Psoas muscle (tissue), 8 donors: ENCODE data around the gene MFSD8. TPM values are rescaled to one million over a fixed set of nuclear protein-coding genes. Genes with fewer than 3 reads are reported as not detected.
A peak's percentile ranks its signal among the peaks of the same experiment; 100 is the strongest.
"Not testable (repeated sequence)": the region's sequence is repeated elsewhere in the genome, so short reads cannot be mapped to it uniquely, and the experiment has no call there.

Source experiments
- ATAC-seq, 4 donors: fragments of 200-7000 bp; cut with Tn5 transposase; one replicate each; pipeline ENCODE4 v1.9.1; 2020; ENCODE audit warnings: moderate library complexity in 3 of 4, mild to moderate bottlenecking in 2 of 4
- DNase-seq, 2 donors: peaks; one replicate each; pipeline ENCODE4 v3.0.0-alpha.2; 2020
- H3K27ac ChIP-seq: fragments of 200-600 bp; one replicate; pipeline ENCODE4 v1.8.0; 2022
- H3K27me3 ChIP-seq, 3 donors: fragments of 200-600 bp in 1 of 3; one replicate each; pipeline versions ENCODE4 v1.6.1 to v1.8.0; 2013 to 2022; ENCODE audit warnings: low read length in 2 of 3, mild to moderate bottlenecking in 2 of 3, moderate library complexity in 1 of 3; ENCODE audit not compliant: insufficient read depth in 3 of 3
- H3K36me3 ChIP-seq, 2 donors: fragments of 200-600 bp in 1 of 2; one replicate each; pipeline versions ENCODE4 v1.6.1 to v1.8.0; 2013 to 2022; ENCODE audit warnings: low read depth in 1 of 2, mild to moderate bottlenecking in 1 of 2, moderate library complexity in 1 of 2; ENCODE audit not compliant: insufficient read depth in 1 of 2
- H3K4me1 ChIP-seq: fragments of 200-600 bp; one replicate; pipeline ENCODE4 v1.8.0; 2022
- H3K4me3 ChIP-seq: fragments of 200-600 bp; one replicate; pipeline ENCODE4 v1.8.0; 2022; ENCODE audit warnings: mild to moderate bottlenecking
- H3K9me3 ChIP-seq: fragments of 200-600 bp; one replicate; pipeline ENCODE4 v1.8.0; 2022
- CTCF ChIP-seq: fragments of 200-600 bp; IDR thresholded peaks from one replicate; pipeline ENCODE4 v1.8.0; 2022; ENCODE audit warnings: antibody characterized with exemption
- WGBS, 3 donors: extraction: QIAGEN DNeasy Blood & Tissue Kit; methylation state at CpG; one replicate each; pipeline versions ENCODE4 v1.1.6 to v1.1.7; 2013; 5-methylcytosine and 5-hydroxymethylcytosine counted together
- intact Hi-C, 2 donors: fragments of 100-400 bp; cut with DNase I; formaldehyde crosslinking; loops; one replicate each; pipeline versions ENCODE4 v1.11.0 to v1.14.2; 2022
- polyA plus RNA-seq, 3 donors: library from polyadenylated mRNA; stranded (reverse); fragments of 200-250 nt; gene quantifications; one replicate each; pipeline ENCODE4 v1.2.3, GENCODE V29; 2013
- total RNA-seq, 4 donors: library from RNA; stranded (reverse); fragmentation: NEBNext Ultra II Directional in 2 of 4; extraction: Animal tissue kit (Norgen Biotek cat#: 25700) in 2 of 4; gene quantifications; one replicate each; pipeline versions ENCODE4 v1.2.1 to v1.2.4, GENCODE V29; 2021 to 2023
- donor health status: healthy with polysubstance abuse.
- donor health status: DM: no; HTN: no; CAD: no; lungs with moderate emphysema.
- donor health status: Bipolar disorder and iron deficiency.
- donor health status: healthy.
- donor health status: DM: yes; HTN: yes; CAD: no.
- donor health status: DM: no; HTN: no; CAD: no.
- donor health status: DM: no; HTN: no; CAD: no.
- donor health status: DM: yes; HTN: yes; CAD: no.

Gene MFSD8
- total and polyA plus RNA-seq, 7 donors, result 3.7 to 10.9 (median 6.5) TPM

- Histone ChIP-seq H3K9me3 (no peaks in the 10 kb centered on the region), H3K27ac (no peak overlapping the region), H3K4me1 (peaks cover 6% of the 10 kb centered on the region), H3K27me3 (no peaks in the 10 kb centered on the region), H3K4me3 (no peak overlapping the region), H3K36me3 (peaks cover 0 to 6% of the 10 kb centered on the region in 2 donors)
- intact Hi-C loops, result no loop called here
- no peak for TF ChIP-seq CTCF
- DNase-seq, result no peak
- 98% methylated on average over 2 of the region's 2 CpGs for WGBS, 3 donors
- ATAC-seq, result no peak
These were observed 14.0 kb upstream of the MFSD8 start for GRCh38 chr4:127978930-127979329.

- ATAC-seq (peak in 3 of 4 donors; percentile 51 to 66 (median 61)), DNase-seq (no peak)
- H3K4me1 ChIP-seq, result no peaks in the 10 kb centered on the region
- H3K9me3 ChIP-seq, result no peaks in the 10 kb centered on the region
- intact Hi-C loops, result no loop called here
- no peak overlapping the region for H3K4me3 ChIP-seq
- WGBS, 3 donors, result 91 to 95% (median 94%) methylated on average over 2 of the region's 2 CpGs
- peaks cover 0 to 9% of the 10 kb centered on the region in 2 donors for H3K36me3 ChIP-seq
- no peaks in the 10 kb centered on the region for H3K27me3 ChIP-seq
- H3K27ac ChIP-seq, result no peak overlapping the region
- no peak for TF ChIP-seq CTCF
These were observed 10.3 kb upstream of the MFSD8 start for GRCh38 chr4:127975121-127975770.

GRCh38 chr4:127970925-127971324 lies 6.0 kb upstream of the MFSD8 start:
- H3K4me3 ChIP-seq, H3K27ac ChIP-seq, H3K36me3 ChIP-seq, H3K9me3 ChIP-seq, H3K27me3 ChIP-seq, intact Hi-C loops, DNase-seq, ATAC-seq: not testable (repeated sequence)
- H3K4me1 ChIP-seq, result peaks cover 30% of the 10 kb centered on the region
- 53 to 70% (median 58%) methylated on average over 4 of the region's 4 CpGs for WGBS, 3 donors

GRCh38 chr4:127968586-127968985 lies 3.6 kb upstream of the MFSD8 start:
- peaks cover 0 to 6% of the 10 kb centered on the region in 2 donors for H3K36me3 ChIP-seq
- no peak overlapping the region for H3K4me3 ChIP-seq
- no peaks in the 10 kb centered on the region for H3K9me3 ChIP-seq
- H3K27me3 ChIP-seq, result no peaks in the 10 kb centered on the region
- intact Hi-C loops, result loop anchor here (10.0 kb wide), 3 partner anchors 84 to 596 kb away; partner anchors contain the start of genes HSPA4L (in 2 of the 2) and PLK4 (in 1 of the 2)
- DNase-seq (no peak), ATAC-seq (no peak)
- H3K4me1 ChIP-seq, result peaks cover 31% of the 10 kb centered on the region
- peak overlapping the region; percentile 61 for H3K27ac ChIP-seq
- TF ChIP-seq CTCF, result no peak
- WGBS, 3 donors, result 21 to 35% (median 30%) methylated on average over 2 of the region's 2 CpGs

GRCh38 chr4:127967141-127967775 lies 2.3 kb upstream of the MFSD8 start:
- peaks cover 0 to 12% of the 10 kb centered on the region in 2 donors for H3K36me3 ChIP-seq
- peaks cover 31% of the 10 kb centered on the region for H3K4me1 ChIP-seq
- no peaks in the 10 kb centered on the region for H3K27me3 ChIP-seq
- WGBS, 3 donors, result 93 to 100% (median 99%) methylated on average over 1 of the region's 1 CpG
- no peak for TF ChIP-seq CTCF
- no peak for DNase-seq
- intact Hi-C loops, result loop anchor here (10.0 kb wide), 3 partner anchors 82 to 598 kb away; partner anchors contain the start of genes HSPA4L (in 2 of the 2) and PLK4 (in 1 of the 2)
- H3K27ac ChIP-seq, result peak overlapping the region; percentile 6
- H3K4me3 ChIP-seq, result no peak overlapping the region
- ATAC-seq, result no peak
- no peaks in the 10 kb centered on the region for H3K9me3 ChIP-seq
